Measurements from ENCODE around the gene TMEM238.

The TMEM238 gene

DNA sequence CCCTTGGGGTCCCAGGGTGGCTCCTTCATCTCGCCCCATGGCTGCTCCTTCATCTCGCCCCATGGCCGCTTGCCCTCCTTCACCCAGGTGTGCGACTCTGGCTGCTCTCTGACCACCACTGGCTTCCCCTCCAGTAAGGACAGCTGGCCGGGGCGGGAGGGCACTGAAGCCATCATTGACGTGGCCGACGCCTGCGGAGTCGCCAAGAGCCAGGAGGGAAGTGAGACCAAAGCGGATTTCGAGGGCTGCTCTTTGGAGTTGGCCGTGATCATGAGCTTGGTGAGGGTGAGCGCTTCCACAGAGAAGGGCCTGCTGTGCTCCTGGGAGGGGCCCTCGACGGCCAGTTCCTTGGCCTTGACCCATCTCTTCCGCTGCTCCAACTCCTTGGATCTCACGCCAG lies 25.6 kb downstream of the TMEM238 start:
- DNase-seq (ENCODE audit: low read depth) = no peak

DNA sequence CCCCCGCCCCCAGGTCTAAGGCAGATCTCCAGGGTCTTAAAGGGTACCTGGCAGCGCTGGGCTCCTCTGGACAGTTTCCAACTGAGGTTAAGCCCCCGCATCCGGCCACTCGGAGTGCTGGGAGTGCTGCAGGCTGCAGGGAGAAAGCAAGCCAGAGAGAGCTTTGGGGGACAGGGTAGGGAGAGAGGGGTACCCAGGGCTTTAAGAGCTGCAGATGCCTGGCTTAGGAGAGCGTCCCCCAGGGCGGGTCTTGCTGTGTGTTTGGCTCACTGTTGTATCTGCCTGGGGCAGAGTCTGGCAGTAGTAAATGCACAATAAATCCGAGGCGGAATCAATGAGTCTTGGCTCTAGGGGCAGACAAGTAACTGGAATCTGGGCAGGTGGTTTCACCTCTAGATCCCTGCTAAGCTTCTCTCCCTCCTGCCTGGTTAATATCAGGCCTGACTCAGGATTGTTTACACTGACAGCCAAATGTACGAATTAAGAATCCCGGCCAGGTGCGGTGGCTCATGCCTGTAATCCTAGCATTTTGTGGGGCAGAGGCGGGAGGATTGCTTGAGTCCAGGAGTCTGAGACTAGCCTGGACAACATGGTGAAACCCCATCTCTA lies 28.8 kb downstream of the TMEM238 start:
- no peak for DNase-seq (ENCODE audit: low read depth)

DNA sequence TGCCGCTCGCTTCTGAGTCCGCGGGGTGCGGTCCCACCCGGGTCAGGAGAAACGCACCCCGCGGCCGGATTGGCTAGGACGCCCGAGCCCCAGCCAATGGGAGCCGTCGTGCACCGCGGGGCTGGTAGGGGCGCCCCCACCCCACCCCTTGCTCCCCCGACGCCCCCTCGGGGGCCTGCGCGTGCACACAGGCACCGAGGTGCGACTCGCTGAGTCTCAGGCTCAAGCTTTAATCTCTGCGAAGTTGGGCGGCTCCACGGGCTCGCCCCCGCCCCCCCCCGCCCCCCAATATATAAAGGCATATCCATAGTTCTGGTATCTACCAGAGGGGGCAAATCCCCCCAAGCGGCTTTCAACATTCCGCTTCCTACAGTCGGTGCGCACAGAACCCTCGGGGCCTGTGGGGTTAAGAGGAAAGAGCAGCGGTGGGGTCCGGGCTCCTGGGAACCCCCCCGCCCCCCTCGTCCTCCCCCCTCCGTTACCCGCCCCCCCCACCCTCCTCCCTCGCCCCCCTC lies 29.3 kb downstream of the TMEM238 start, which contains the start of gene COX6B2:
Gene COX6B2 (minus strand): TSS at position 22 of the 515 bp plus-strand sequence. CDS start 198 bp downstream, outside the sequence.
- no peak for DNase-seq (ENCODE audit: low read depth)

DNA sequence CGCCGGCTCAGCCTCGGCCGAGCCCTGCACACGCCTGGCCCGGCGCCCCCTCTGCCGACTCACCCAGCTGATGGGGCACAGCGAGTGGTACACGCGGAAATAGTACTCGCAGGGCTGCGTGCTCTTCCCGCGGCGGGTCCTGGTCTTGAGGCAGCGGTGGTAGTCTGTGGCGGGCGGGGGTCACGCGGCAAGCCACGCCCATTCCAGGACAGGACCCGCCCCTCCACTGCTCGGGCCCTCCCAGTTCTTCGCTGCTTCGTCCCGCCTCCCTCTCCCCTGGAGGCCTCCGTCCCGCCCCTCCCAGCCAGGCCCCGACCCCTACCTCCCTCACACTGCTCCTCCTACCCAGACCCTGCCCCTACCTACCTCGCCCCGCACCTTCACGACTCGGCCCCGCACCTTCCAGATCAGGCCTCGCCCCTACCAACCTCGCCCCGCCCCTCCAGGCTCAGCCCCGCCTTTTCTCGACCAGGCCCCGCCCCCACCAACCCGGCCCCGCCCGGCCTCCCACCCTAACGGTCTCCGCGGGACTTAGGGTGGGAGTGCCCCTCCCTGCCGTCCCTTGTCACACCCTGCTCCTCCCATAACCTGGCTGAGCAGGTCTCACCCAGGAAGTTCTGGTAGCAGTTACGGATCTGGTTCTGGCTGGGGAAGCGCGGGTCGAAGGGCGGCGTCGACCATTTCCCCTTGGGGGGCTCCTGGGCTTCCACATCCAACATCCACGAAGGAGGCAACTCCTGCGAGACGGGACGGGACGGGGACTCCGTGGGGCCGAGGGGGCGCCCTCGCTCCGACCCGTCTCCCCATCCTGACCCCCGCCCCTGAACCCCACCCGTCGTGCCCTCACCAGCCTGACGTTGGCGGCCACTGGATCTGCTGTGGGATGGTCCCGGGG lies 30.0 kb downstream of the TMEM238 start:
- DNase-seq (ENCODE audit: low read depth) = no peak

DNA sequence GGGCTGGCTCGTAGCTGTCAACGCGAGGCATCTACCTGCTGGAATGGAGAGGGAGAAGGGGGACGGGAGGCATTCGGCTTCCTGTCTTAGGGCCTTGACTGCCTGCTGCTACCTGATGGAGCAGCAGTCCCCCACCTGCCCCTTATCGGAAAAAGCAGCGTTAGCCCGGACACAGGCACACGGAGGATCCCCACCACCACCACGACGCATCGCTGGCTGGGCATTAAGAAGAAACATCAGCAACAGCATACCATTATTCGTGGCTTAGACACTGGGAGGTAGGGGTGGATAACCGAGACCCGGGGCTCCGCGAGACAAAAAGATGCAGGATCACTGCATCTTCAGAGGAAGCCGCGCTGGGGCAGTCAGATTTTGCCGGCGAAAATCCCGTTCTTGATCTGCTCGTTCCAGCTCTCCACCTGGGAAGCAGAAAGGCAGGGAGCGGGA lies 30.7 kb downstream of the TMEM238 start:
- DNase-seq (ENCODE audit: low read depth) = no peak

DNA sequence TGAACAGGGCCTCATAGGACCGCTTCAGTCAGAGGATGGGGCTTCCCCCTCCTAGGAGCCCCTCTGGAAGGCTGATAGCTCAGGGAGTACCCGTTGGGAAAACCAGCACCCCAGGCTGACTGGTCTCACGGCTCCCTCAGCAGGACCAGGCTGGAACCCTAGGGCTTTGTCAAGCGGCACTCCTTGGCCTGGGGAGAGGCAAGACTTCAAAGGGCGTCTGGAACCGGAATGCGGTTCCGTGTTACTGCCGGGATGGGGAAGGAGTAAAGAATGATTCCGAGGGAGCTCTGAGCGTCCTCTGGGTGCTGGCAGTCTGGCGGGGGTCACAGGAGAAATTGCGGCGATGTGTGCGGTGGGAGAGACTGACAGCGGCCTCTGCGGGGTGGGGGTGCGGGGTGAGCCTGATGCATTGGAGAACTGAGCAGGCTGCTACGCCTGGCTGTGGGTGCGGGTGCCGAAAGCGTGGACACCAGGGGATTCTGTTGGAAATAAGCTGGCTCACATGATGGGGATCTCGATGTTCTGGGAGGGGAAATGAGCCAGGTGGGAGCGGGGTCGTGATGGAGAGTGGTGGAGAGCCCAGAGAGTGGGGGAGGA lies 31.4 kb downstream of the TMEM238 start:
- no peak for DNase-seq (ENCODE audit: low read depth)

DNA sequence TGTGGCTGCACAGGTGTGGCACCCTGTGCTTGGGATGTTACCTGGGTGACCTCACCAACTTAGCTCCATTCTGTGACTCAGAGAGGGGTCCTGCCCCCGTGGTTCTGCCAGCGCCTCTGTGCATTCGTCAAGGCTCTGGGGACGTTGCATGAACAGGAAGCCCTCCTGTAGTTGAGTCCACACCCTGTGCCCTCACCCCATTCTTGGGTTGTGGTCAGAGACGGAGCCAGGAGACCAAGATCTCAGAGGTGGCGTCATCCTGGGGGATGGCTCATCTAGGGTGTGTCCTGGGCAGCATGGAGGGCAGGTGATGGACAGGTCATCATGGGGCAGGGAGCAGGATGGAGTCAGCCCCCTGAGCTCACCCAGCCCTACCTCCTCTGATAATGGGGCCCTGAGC lies 32.1 kb downstream of the TMEM238 start:
- no peak for DNase-seq (ENCODE audit: low read depth)

DNA sequence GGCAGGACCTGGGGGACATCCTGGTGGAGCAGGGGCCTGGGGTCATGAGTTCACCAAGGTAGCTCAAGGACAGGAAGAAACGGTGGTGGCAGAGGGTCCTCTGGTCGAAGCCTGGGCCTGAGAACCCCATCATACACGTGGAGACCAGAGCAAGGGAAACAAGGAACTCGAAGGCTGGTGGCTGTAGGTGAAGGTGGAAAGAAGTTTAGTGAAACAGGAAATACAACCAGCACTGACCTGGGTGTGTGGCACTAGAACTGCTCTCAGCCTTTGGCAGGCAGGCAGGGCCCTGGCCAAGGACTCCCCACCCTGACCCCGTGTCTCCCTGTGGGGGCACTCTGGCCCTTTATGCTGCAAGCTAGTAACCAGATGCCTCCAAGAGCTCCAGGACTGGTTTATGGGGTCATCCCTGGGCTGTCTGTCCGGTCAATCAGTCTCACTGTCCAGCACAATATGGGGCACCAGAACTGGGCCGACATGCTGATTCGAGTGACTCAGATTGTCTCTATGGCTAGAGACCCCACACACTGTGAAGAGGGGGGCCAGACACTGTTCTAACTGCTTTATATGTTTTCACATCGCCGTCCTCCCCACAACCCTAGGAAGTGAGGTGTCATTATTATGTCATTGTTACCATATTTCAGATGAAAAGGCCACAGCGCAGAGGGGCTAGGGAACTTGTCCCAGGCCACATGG lies 33.3 kb downstream of the TMEM238 start:
- DNase-seq (ENCODE audit: low read depth) = no peak

DNA sequence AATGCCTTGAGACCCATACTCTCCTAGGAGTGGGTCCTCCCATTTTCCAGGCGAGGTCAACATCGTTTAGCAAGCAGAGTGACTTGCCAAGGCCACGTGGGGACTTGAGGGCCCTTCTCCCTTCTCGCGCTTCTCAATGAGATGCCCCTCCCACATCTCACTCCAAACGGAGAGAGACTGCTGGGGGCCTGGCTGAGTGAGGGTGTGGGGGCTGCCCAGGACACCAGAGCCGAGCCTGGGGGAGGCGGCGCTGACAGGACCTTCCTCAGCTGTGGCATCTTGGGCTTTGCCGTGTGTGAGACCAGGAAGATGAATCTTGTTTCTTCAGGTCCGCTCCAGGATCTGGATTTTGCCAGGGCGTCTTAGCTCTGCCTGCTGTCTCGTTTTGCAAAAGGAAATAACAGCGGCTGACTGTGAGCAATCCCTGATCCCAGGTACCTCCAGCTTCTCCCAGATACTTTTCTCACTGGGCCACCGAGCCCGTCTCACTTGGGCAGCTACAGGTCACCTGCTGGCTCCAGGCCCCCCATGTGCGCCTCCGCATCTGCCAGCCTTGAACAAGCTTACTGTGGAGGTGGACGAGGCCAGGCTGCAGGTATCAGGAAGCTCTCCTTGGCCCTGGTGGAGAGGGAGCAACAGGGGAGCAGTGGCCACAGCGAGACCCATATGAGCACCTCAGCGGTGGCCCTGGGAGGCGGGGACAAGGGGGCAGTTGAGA lies 35.6 kb downstream of the TMEM238 start:
- DNase-seq (ENCODE audit: low read depth) = no peak

DNA sequence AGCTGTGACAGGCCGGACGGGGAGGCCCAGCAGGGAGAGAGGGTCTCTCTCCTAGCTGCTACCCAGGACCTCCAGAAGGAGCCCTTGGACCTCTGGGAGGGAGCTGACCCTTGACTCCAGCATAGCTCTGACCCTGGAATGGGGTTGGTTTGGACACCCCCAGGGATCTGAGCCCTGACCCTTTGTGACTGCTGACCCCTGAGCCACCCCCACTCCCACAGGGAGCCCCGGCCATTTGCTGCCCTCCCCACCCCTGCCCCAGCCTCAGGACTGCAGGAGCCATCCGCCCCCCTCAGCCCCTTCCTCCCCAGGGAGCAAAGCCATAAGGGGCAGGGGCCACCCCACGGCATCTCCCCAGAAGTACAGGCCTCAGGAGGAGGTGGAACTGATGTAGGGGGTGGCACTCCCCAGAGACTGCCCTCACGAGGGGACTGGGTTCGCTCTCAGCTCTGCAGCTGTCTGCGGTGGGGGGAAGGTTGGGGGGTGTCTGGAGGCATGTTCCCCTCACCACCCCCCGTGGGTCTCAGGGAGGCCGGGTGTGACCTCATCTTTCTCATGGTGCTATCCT lies 36.6 kb downstream of the TMEM238 start:
- DNase-seq (ENCODE audit: low read depth) = no peak

DNA sequence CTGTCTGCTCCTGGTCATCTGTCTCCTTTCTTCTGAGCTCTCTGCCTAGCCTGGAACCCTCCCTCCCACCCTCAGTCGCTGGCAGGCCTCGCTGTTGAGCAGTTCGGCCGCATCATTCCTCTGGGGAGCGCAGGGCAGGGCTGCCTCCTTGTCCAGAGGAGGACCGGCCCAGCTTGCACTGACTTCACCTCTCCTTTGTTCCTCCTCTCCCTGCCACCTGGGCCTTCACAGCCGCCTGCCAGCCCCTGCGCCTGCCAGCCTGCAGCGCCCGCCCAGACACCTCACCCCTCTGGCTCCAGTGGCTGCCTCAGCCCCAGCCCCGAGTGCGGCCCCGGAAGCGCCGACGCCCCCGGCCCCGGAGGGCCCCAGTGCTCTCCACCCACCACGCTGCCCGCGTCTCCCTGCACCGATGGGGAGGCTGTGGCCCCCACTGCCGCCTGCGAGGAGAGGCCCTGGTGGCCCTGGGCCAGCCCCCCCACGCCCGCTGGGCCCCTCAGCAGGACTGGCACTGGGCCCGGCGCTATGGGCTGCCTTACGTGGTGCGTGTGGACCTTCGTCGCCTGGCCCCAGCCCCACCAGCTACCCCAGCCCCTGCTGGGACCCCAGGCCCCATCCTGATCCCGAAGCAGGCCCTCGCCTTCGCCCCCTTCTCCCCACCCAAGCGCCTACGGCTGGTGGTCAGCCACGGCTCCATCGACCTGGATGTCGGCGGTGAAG lies 37.2 kb downstream of the TMEM238 start:
- no peak for DNase-seq (ENCODE audit: low read depth)

DNA sequence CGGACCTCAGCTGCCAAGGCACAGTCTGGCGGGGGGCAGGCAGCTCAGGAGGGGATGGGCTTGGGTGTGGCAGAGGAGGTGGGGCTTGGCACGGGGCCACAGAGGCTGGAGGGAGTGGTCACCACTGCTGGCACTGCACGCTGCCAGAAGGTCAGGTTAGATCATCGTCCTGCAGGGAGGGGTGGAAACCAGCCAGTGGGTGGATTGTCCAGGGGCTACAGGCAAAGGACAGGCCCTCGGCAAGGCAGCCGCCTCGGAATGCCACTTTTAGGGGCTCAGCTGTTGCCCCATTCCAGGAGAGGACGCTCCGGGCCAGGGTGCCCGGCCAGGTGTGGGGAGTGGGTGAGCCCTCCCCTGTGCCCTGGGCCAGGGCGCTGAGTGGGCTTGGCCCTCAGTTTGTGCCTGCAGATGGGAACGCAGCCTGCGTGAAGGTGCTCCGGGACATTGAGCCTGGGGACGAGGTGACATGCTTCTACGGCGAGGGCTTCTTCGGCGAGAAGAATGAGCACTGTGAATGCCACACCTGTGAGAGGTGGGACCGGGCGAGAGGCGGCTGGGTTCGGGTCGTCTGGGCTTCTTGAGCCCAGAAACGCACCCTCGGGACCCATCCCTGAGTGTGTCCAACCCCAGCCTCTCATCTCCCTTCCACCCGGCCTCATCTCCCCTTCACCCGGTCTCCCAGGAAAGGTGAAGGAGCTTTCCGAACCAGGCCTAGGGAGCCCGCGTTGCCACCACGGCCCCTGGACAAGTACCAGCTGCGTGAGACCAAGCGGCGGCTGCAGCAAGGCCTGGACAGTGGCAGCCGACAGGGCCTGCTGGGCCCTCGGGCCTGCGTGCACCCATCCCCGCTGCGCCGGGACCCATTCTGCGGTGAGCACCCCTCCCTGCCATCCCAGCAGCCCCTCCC lies 38.0 kb downstream of the TMEM238 start:
- no peak for DNase-seq (ENCODE audit: low read depth)

DNA sequence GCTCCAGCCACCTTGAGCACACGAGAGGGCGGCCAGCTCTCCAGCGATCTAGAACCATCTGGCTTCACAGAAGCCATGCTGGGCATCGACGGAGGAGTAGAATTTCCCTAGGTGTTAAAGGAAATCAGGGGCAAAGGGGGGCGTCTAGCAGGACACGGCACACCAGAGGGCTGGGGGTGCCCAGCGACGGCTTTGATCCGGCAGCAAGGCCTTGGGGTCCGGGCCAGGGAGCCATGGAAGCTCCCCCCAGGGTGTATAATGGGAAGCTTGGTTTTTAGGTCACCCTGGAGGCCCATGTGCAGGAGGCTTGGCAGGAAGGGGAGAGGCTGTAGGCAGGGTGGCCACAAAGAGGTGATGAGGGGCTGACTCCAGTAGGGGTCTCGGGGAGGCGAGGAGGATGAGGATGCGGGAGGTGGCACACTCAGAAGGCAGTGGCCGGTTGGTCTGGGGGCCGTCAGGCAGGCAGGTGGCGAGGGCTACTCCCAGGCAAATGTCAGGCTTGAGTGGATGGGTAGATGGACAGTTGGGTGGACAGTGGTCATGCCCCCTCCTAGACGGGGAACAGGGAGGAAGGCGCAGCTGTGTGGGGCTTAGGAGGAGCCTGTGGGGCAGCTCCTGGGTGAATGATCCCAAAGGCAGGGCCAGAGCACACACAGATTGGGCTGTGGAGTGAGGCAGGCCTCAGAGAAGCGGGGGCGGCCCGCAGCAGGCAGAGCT lies 38.8 kb downstream of the TMEM238 start:
- DNase-seq (ENCODE audit: low read depth) = no peak

DNA sequence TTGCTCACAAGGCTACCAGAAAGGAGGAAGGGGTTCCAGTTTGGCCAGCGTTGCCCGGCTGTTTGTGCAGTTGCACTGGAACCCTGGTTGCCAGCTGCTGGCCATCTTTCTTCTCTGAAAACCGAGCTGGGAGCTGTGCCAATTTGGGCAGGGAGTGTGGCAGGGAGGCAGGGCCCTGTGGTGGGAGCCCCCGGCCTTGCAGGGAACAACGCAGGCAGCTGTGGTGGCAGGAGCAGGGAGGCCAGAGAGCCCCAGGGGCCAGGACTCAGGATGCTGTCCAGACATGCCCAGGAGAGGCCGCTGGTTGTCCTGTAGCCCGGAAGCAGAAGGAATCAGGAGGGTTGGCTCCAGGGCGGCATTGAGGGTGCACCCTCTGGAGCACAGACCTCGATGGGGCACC lies 39.6 kb downstream of the TMEM238 start:
- no peak for DNase-seq (ENCODE audit: low read depth)

DNA sequence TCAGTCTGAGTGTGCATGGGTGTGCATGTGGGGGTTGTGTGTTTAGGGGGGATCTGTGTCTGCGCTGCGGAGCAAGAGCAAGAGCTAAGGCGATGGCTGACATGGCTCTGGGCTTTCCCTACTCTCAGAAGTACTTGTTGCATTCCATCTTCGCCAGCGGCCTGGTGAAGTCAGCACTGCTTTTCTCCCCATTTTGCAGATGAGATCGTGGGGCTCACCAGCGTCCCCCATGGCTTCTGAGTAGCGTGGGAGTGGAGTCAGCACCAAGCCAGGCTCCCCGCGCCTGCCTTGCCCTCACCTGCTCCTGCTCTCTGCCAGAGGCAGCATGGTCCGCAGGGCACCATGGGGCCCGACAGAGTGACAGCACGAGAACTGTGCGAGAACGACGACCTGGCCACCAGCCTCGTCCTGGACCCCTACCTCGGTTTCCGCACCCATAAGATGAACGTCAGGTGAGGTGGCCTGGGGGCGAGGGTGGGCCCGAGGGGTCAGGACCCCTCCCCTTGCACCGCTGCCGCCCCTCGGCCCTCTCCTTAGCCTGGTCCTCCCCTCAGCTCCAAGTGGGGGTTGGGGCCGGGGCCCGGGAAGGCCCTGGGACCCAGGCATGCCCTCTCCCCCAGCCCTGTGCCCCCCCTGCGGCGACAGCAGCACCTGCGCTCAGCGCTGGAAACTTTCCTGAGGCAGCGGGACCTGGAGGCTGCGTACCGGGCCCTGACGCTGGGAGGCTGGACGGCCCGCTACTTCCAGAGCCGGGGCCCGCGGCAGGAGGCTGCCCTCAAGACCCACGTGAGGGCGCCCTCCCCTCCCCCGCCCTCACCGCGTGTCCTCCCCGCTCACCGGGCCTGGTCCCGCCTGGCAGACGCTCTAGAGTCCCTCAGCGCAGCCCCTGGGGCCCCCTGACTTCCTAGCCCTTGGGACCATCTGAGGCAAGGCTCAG lies 42.2 kb downstream of the TMEM238 start:
- no peak for DNase-seq (ENCODE audit: low read depth)

DNA sequence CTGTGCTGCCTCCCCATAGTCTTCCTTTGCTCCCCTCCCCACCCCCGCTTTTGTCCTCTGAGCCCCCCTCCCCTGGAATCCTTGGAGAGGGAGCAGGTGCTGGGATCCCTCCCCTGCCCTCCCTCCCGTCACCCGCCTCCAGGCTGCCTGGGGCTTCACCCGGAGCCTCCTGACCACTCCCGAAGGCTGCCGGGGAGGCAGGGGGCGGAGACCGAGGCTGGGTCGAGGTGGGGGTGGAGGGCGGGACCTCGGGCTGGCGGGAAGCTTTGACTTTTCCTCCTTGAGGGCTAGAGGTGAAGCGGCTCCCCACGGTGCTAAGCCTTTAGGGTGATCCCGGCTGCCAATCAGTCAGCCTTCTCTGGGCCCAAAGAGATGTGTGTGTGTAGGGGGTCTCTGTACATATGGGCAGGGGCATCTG lies 42.9 kb downstream of the TMEM238 start:
- DNase-seq (ENCODE audit: low read depth) = no peak

DNA sequence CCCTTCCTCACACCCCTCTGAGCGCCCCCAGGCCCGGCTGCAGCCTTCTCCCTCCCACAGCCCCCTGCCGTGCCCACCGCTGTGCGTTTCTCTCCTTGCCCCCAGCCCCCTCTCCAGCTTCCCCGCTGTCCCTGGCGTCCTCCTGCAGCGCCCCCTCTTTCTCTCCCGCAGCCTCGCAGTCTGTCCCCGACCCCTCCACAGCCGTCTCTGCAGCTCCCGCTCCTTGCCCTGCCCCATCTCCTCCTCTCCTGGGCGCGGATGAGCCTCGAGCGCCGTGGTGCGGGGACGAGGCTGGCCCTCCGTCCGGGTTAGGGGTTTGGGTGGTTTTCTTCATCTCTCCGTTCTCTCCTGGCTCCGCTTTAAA lies 43.3 kb downstream of the TMEM238 start:
- no peak for DNase-seq (ENCODE audit: low read depth)

All from GM04503 (cell line).